AG04449 (cell line): Measurements from ENCODE around the gene CCSAP.

Experiments used
- CTCF ChIA-PET: fragments of 350-600 bp; formaldehyde crosslinking; extraction: SDS; loops from one replicate; lab custom pipeline; 2021; ENCODE audit warnings: antibody characterized with exemption; lab: Yijun Ruan, JAX
- POLR2A ChIA-PET: fragments of 400-600, 350-600 bp; formaldehyde crosslinking; extraction: SDS; loops from one replicate; lab custom pipeline; 2020; ENCODE audit warnings: antibody characterized with exemption, inconsistent platforms; lab: Yijun Ruan, JAX
- DNase-seq: peaks from one replicate; pipeline ENCODE4 v3.0.0-alpha.2; 2010; ENCODE audit warnings: low read depth, low spot score
- H3K4me3 ChIP-seq: 2 replicates; pipeline ENCODE4 v1.5.1; 2011; ENCODE audit warnings: low read depth, mild to moderate bottlenecking, control low read depth, low read length
- CTCF ChIP-seq: IDR thresholded peaks from one replicate; pipeline ENCODE4 v1.5.1; 2011; ENCODE audit warnings: mild to moderate bottlenecking, moderate library complexity, low read length, control low read depth, inconsistent platforms; ENCODE audit not compliant: insufficient read depth; ENCODE audit errors: missing control alignments

Gene CCSAP

GRCh38 chr1:229325401-229325800 is 17.4 kb downstream of the CCSAP start:
- ChIA-PET CTCF (interaction anchor here (1.0 to 1.8 kb wide), 2 partner anchors 11 to 17 kb away, joined by 3 to 5 read pairs; no protein-coding TSS in a partner anchor), POLR2A (no interaction called here)
- TF ChIP-seq CTCF = no peak
- no peak for DNase-seq
- H3K4me3 ChIP-seq = no peak overlapping the region

- CTCF ChIA-PET = no interaction called here
- no peak for DNase-seq
- POLR2A ChIA-PET = no interaction called here
- no peak for TF ChIP-seq CTCF
- H3K4me3 ChIP-seq = no peak overlapping the region
Measured at GRCh38 chr1:229323885-229324553, 18.8 kb downstream of the CCSAP start.

- CTCF ChIA-PET = no interaction called here
- no peak overlapping the region for H3K4me3 ChIP-seq
- TF ChIP-seq CTCF = no peak
- no peak for DNase-seq
- POLR2A ChIA-PET = no interaction called here
Measured at GRCh38 chr1:229323201-229323600, 19.6 kb downstream of the CCSAP start.

- CTCF ChIA-PET = no interaction called here
- DNase-seq = no peak
- POLR2A ChIA-PET = no interaction called here
- H3K4me3 ChIP-seq = no peak overlapping the region
- no peak for TF ChIP-seq CTCF
Measured at GRCh38 chr1:229319487-229319886, 23.4 kb downstream of the CCSAP start.

GRCh38 chr1:229318056-229318455 is 24.8 kb downstream of the CCSAP start:
- no peak overlapping the region for H3K4me3 ChIP-seq
- ChIA-PET CTCF (no interaction called here), POLR2A (no interaction called here)
- TF ChIP-seq CTCF = no peak
- DNase-seq = no peak

- no peak overlapping the region for H3K4me3 ChIP-seq
- POLR2A ChIA-PET = no interaction called here
- CTCF ChIA-PET = no interaction called here
- DNase-seq = no peak
- TF ChIP-seq CTCF = no peak
Measured at GRCh38 chr1:229316166-229316565, 26.7 kb downstream of the CCSAP start.
